GM06990 (cell line): ENCODE results near the gene SLC5A10.
"Not testable (repeated sequence)": the region's sequence is repeated elsewhere in the genome, so short reads cannot be mapped to it uniquely, and the experiment has no call there.

Experiments used
- DNase-seq: peaks from one replicate; pipeline ENCODE4 v3.0.0-alpha.2; 2011; ENCODE audit not compliant: insufficient read length; ENCODE audit errors: extremely low read depth
- H3K27me3 ChIP-seq: replicated peaks from 2 replicates; pipeline ENCODE4 v1.6.0; 2011; ENCODE audit warnings: low read length; ENCODE audit not compliant: control insufficient read depth, insufficient read depth
- H3K36me3 ChIP-seq: 2 replicates; pipeline ENCODE4 v1.5.1; 2011; ENCODE audit warnings: low read length; ENCODE audit not compliant: control insufficient read depth, insufficient read depth
- H3K4me3 ChIP-seq: replicated peaks from 2 replicates; pipeline ENCODE4 v1.5.1; 2011; ENCODE audit warnings: low read depth, mild to moderate bottlenecking, control low read depth, low read length
- CTCF ChIP-seq: IDR thresholded peaks from 2 replicates; pipeline ENCODE4 v1.5.1; 2011; ENCODE audit warnings: low read length, control low read depth, mild to moderate bottlenecking, inconsistent platforms; ENCODE audit not compliant: insufficient read depth, poor library complexity, severe bottlenecking

The SLC5A10 gene

DNA sequence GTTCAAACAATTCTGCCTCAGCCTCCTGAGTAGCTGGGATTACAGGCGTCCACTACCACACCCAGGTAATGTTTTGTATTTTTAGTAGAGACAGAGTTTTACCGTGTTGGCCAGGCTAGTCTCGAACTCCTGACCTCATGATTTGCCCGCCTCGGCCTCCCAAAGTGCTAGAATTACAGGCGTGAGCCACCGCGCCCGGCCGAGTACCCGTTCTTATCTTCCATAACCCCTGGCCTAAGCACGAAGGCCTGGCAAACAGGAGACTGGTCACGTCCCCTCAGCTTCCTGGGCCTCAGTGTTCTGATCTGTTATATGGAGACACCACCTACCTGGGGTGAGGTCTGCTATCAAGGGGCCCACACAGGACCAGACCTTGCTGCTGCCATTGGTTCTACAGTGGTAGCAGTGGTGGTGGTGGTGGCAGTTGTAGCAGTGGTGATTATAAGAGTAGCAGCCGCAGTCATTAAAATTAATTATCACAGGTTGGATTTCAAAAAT lies 1.3 kb downstream of the SLC5A10 start:
- Histone ChIP-seq H3K27me3 (no peaks in the 10 kb centered on the region), H3K36me3 (no peaks in the 10 kb centered on the region), H3K4me3 (no peak overlapping the region)
- no peak for TF ChIP-seq CTCF
- DNase-seq: no peak

GRCh38 chr17:18954321-18954720 lies 2.4 kb downstream of the SLC5A10 start:
- Histone ChIP-seq H3K27me3 (no peaks in the 10 kb centered on the region), H3K36me3 (no peaks in the 10 kb centered on the region), H3K4me3 (no peak overlapping the region)
- TF ChIP-seq CTCF: no peak
- no peak for DNase-seq

GRCh38 chr17:18955009-18955408 lies 3.0 kb downstream of the SLC5A10 start:
- H3K27me3 ChIP-seq: no peaks in the 10 kb centered on the region
- no peak for TF ChIP-seq CTCF
- no peaks in the 10 kb centered on the region for H3K36me3 ChIP-seq
- no peak for DNase-seq
- no peak overlapping the region for H3K4me3 ChIP-seq

DNA sequence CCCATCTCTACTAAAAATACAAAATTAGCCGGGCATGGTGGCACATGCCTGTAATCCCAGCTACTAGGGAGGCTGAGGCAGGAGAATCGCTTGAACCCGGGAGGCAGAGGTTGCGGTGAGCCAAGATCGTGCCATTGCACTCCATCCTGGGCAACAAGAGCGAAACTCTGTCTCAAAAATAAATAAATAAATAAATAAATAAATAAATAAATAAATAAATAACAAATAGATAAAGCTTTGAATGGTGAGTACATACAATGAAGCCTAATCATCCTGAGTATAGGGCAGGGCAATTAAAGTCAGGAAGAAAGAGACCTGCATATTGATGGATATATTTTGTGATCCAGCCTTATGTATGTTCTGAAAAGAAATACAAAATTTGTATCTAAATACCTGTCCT lies 4.1 kb downstream of the SLC5A10 start:
- DNase-seq: not testable (repeated sequence)

GRCh38 chr17:18956581-18956980 lies 4.6 kb downstream of the SLC5A10 start:
- Histone ChIP-seq H3K4me3 (no peak overlapping the region), H3K27me3 (no peaks in the 10 kb centered on the region), H3K36me3 (no peaks in the 10 kb centered on the region)
- DNase-seq: no peak
- TF ChIP-seq CTCF: no peak

More for the DNA sequence above, 4.1 kb downstream of the SLC5A10 start:
- not testable (repeated sequence) for H3K27me3 ChIP-seq, H3K36me3 ChIP-seq, H3K4me3 ChIP-seq

- no peaks in the 10 kb centered on the region for H3K36me3 ChIP-seq
- no peak for TF ChIP-seq CTCF
- DNase-seq: no peak
- H3K4me3 ChIP-seq: no peak overlapping the region
- H3K27me3 ChIP-seq: no peaks in the 10 kb centered on the region
Measured at GRCh38 chr17:18957831-18958230, 5.9 kb downstream of the SLC5A10 start.
